Right renal pelvis (tissue), 4 donors: ENCODE data around the gene TNPO1. TPM values are rescaled to one million over a fixed set of nuclear protein-coding genes. Genes with fewer than 3 reads are reported as not detected.

Source experiments
- DNase-seq, 4 donors: peaks; one replicate each; pipeline ENCODE4 v3.0.0-alpha.2; 2013; ENCODE audit warnings: low read depth in 4 of 4, low spot score in 3 of 4, missing footprints in 1 of 4
- polyA plus RNA-seq, 4 donors: library from polyadenylated mRNA; unstranded; fragments of 120-200 nt; gene quantifications; one replicate each; pipeline ENCODE4 v1.2.1, GENCODE V29; 2013; ENCODE audit not compliant: insufficient read length in 4 of 4

The TNPO1 gene
- polyA plus RNA-seq, 4 donors: 87.3 to 110 (median 109) TPM

- peak in 1 of 4 donors; percentile 25 for DNase-seq
Observed at GRCh38 chr5:72817671-72818266, 1.3 kb downstream of the TNPO1 start.

- DNase-seq: peak in 2 of 4 donors; percentile 32 to 63
Observed at GRCh38 chr5:72818866-72819534, 2.5 kb downstream of the TNPO1 start.

DNA sequence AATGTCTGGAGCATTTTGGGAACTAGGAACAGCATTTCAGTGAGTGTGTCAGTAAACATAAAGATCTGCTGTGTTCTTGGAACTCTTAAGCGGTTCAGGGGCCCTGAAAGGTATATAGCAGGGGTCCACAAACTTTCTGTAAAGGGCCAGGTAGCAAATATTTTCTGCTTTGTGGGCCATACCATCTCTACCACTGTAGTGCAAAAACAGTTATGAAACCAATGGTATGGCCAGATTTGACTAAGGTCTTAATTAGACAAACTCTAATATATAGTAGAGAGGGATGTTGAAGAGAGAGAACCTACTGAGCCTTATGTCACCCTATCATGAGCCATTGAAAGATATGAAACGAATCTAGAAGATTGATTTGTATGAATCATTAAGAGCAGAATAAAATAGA lies 5.3 kb downstream of the TNPO1 start:
- DNase-seq: no peak

DNA sequence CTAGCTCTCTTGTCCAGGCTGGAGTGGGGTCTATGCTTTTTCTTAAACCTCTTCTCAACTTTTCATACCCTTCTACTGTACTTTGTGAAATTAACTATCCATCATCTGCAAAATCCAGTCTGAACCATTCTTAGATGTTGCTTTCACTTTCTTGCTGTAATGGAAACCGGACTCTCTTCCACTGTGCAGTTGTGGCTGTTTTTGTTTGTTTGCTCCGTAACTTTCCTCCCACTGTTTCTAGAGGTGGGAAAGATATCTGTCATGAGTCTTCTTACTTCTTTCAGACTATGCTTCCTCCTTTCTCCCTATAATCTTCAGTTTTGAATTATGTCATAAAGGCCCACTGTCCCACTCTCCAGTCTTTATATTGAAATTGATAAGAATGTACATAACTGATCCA lies 6.5 kb downstream of the TNPO1 start:
- no peak for DNase-seq

- DNase-seq: no peak
Observed at GRCh38 chr5:72829707-72830106, 13.2 kb downstream of the TNPO1 start.

DNA sequence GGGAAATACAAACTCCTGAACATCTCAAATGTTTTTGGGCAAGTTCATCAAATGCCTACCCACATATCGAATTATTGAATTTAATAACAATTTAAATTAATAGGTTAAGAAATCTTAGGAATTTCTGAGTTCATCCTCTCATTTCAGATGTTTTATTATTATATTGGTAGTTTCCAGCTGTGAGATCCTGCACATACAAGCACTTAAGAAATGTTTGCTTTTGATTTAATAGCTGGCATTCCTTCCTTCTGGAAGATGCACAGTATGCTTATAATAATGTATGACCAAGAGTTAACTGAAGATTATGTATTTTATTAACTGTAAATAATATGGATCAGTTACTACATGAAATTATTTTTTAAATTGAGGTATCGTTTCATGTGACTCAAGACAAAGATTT lies 13.9 kb downstream of the TNPO1 start:
- DNase-seq: no peak

DNA sequence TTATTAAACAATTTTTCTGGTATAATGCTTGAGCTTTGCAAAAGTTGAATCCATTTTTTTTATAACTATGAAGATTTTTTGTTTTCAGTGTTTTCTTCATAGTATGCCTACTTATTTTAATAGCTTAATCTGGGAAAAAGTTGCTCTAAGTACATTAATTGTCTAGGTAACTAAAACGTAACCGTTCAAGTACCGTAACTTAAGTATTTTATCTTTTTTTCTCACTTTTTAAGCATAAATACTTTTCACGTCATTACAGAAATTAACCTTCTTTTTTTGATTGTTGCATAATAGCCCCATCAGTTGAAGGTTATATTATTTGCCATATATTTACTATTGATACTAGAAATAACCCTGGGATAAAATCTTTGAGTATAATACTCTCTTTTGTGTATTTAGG lies 15.2 kb downstream of the TNPO1 start:
- no peak for DNase-seq

GRCh38 chr5:72834924-72835323 lies 18.5 kb downstream of the TNPO1 start:
- DNase-seq: no peak

GRCh38 chr5:72835633-72836032 lies 19.2 kb downstream of the TNPO1 start:
- DNase-seq: no peak

GRCh38 chr5:72836810-72837209 lies 20.3 kb downstream of the TNPO1 start:
- no peak for DNase-seq

GRCh38 chr5:72837524-72838096 lies 21.1 kb downstream of the TNPO1 start:
- DNase-seq: no peak

DNA sequence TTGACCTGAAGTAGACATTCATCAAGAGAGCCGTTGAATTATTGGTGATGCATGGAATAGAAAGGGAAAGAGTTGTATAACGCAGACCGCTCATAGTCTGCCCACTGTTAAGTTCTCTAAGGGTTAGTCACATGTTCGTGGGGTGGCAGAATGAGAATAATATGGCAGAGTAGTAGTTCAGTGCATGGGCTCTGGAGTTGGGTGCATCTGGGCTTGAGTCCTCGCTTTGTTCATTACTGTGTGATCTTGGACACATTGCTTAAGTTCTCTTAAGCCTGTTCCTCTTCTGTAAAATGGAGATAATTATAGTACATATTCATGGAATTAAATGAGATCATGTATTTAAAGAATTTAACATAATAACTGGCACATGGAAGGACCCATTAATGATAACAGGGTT lies 23.6 kb downstream of the TNPO1 start:
- no peak for DNase-seq

DNA sequence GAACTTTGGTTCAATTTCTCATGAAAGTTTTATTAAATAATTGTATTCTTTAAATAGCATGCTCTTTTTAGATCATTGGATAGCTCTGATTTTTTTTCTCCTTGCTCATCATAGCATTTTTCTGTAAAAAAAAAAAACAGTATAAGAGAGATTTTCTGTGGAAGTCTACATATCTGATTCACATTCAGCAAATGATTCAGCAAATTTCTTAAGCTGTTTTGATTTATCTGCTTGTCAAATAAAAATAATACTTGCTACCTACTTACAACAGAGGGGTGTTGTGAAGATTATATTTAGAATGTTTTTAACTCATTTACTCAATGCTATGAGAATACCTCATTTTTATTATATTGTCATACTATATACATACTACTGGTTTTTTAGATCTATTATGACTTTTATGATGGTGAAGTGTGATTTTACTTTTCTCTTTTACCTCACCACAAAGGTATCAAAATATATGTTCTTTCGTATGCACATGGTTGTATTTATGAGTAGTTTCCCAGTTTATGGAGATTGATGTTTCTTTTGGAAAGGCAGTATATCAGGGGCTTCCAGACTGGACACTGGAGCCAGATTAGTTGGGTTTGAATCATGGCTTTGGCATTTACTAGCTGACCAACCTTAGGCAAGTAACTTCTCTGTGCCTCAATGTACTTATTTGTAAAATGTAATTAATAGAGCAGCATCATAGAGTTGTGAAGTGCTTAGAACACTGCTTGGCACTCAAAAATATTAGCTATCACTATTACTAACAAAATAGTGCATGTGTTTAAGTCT lies 25.5 kb downstream of the TNPO1 start:
- DNase-seq: no peak

- no peak for DNase-seq
Observed at GRCh38 chr5:72842816-72843215, 26.4 kb downstream of the TNPO1 start.

- DNase-seq: no peak
Observed at GRCh38 chr5:72844218-72844603, 27.8 kb downstream of the TNPO1 start.

GRCh38 chr5:72845889-72846288 lies 29.4 kb downstream of the TNPO1 start:
- DNase-seq: no peak

DNA sequence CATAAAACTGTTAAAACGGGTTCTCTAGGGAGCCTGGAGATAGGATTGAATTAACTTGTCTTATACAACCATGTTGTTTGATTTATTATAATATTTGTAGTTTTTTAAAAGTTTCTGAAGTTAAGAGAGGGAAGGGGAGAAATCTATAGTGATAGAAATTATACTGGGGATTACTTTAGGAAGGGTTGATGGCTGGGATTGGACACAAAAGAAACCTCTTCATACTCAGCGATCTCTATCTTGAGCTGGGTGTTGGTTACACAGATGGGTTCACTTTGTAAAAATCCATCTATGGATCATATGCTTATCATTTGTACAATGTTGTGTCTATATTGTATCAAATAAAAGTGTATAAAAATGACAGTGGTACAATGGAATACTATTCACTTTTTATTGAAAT lies 30.0 kb downstream of the TNPO1 start:
- no peak for DNase-seq

DNA sequence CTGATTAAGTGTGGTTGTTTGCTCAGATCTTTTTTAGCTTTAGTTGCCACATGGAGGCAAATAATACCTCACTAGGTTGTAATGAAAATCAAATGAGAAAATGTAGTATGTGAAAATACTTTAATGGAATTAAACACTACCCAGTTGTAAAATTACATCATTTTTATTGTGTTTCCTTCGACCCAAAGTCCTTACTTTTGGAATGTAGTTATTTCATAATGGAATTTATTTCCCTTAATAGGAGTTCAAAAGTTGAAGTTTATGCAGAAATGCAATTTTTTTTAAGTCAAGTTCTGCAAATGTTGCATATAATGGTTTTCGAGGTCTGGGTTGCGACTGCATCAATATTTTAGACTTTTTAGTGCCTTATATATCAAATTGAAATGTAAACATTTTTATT lies 31.0 kb downstream of the TNPO1 start:
- DNase-seq: no peak

GRCh38 chr5:72847989-72848473 lies 31.6 kb downstream of the TNPO1 start:
- peak; percentile 76 to 87 (median 82) for DNase-seq

- no peak for DNase-seq
Observed at GRCh38 chr5:72848474-72849428, 32.3 kb downstream of the TNPO1 start.
